NCI-H1930 (cell line): ENCODE measurements around the gene HTN1.
"Not testable (repeated sequence)": the region's sequence is repeated elsewhere in the genome, so short reads cannot be mapped to it uniquely, and the experiment has no call there.

ENCODE experiments used
- DNase-seq, 2 experiments: peaks; one replicate each; lab custom pipeline; 2025; lab: John Stamatoyannopoulos, UW

HTN1 gene

DNA sequence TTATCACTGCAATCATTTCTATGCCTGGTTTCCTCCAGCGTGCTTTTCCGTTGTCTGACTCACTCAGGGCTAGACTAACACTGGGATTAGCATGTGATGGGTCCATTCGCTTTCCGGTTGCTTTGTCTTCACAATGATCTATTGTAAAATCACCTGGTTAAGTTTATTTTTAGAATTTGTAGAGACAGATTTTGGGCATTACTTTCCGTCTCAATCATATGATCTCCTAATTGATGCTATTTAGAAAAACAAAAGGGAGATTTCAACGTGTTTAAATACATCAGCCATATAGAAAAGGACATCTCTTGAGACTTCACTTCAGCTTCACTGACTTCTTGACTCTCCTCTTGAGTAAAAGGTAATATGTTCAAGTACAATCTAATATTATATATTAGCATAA is at the start of gene HTN1:
Gene HTN1 (plus strand): TSS at position 301 of the 400 bp plus-strand sequence. CDS start 2,639 bp downstream, outside the sequence.
- DNase-seq: not testable (repeated sequence)

DNA sequence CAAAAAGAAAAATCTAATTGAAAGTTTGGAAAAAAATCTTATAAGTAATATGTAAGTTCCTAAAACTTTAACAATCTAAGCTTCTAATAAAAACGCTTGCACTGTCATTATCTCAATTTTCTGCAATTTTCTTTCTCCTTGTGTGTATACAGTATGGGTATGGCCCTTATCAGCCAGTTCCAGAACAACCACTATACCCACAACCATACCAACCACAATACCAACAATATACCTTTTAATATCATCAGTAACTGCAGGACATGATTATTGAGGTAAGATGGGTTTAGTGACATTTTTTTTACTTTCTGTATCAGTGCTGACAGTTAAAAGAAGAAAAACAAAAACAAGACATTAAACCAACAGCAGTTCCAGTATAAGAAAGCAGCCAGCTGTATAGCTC is 49.5 kb upstream of the HTN1 start:
- no peak for DNase-seq

GRCh38 chr4:70002507-70002906 is 47.7 kb upstream of the HTN1 start:
- no peak for DNase-seq

GRCh38 chr4:70008771-70009170 is 41.5 kb upstream of the HTN1 start:
- no peak for DNase-seq

DNA sequence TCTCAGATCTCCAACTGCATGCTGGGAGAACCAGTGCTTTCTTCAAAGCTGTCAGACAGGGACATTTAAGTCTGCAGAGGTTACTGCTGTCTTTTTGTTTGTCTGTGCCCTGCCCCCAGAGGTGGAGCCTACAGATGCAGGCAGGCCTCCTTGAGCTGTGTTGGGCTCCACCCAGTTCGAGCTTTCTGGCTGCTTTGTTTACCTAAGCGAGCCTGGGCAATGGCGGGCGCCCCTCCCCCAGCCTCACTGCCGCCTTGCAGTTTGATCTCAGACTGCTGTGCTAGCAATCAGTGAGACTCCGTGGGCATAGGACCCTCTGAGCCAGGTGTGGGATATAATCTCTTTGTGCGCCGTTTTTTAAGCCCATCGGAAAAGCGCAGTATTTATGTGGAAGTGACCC is 31.2 kb upstream of the HTN1 start:
- not testable (repeated sequence) for DNase-seq

DNA sequence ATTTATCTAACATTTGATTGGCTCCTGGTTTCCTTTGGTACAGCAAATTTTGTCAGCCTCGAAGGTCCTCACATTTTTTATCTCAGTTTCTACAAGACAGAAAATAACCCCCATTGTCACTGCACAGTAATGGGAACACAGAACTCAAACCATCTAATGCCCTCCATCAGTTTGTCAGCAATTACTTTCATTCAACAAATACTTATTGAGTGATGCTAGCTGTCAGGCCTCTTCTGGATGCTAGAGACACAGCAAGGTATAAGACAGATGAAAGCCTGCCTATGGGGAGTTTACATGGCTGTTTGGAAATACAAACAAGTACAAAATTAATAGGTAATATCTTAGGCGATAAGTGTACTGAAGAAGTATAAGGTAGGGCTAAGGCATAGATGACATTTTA is 27.0 kb upstream of the HTN1 start:
- no peak for DNase-seq

- no peak for DNase-seq
These were observed 23.2 kb upstream of the HTN1 start for GRCh38 chr4:70027011-70027410.

DNA sequence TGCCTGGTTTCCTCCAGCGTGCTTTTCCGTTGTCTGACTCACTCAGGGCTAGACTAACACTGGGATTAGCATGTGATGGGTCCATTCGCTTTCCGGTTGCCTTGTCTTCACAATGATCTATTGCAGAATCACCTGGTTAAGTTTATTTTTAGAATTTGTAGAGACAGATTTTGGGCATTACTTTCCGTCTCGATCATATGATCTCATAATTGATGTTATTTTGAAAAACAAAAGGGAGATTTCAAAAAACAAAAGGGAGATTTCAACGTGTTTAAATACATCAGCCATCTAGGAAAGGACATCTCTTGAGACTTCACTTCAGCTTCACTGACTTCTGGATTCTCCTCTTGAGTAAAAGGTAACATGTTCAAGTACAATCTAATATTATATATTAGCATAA is 22.1 kb upstream of the HTN1 start, which contains the start of gene HTN3:
Gene HTN3 (plus strand): TSS at position 301 of the 400 bp plus-strand sequence. CDS start 2,282 bp downstream, outside the sequence.
- DNase-seq: not testable (repeated sequence)

DNA sequence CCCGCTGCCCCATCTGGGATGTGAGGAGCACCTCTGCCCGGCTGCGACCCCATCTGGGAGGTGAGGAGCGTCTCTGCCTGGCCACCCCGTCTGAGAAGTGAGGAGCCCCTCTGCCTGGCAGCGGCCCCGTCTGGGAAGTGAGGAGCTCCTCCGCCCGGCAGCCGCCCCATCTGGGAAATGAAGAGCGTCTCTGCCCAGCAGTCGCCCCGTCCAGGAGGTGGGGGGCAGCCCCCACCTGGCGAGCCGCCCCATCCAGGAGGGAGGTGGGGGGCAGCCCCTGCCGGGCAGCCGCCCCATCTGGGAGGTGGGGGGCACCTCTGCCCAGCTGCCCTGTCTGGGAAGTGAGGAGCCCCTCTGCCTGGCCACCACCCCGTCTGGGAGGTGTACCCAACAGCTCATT is 12.7 kb upstream of the HTN1 start:
- not testable (repeated sequence) for DNase-seq

- not testable (repeated sequence) for DNase-seq
These were observed 10.3 kb upstream of the HTN1 start for GRCh38 chr4:70039928-70040327.

GRCh38 chr4:70041652-70042286 is 8.5 kb upstream of the HTN1 start:
- DNase-seq: no peak

- not testable (repeated sequence) for DNase-seq
These were observed 6.3 kb downstream of the HTN1 start for GRCh38 chr4:70056534-70056933.

- no peak for DNase-seq
These were observed 7.4 kb downstream of the HTN1 start for GRCh38 chr4:70057651-70058050.

DNA sequence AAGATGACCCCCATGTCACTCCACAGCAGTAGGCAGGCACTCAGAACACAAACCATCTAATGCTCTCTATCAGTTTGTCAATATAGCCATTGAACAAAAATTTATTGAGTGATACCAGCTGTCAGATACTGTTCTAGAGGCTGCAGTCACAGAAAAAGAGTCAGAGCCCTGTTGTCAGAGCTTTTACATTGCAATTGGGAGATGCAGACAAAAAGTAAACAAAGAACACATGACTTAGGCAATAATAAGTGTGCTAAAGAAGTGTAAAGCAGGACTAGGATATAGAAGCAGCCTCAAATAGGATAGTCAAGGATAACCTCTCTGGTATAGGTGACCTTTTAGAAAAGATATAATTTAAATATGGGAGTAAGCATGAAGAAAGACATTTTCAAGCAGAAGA is 8.9 kb downstream of the HTN1 start:
- DNase-seq: no peak

GRCh38 chr4:70062000-70062399 is 11.8 kb downstream of the HTN1 start:
- DNase-seq: no peak

DNA sequence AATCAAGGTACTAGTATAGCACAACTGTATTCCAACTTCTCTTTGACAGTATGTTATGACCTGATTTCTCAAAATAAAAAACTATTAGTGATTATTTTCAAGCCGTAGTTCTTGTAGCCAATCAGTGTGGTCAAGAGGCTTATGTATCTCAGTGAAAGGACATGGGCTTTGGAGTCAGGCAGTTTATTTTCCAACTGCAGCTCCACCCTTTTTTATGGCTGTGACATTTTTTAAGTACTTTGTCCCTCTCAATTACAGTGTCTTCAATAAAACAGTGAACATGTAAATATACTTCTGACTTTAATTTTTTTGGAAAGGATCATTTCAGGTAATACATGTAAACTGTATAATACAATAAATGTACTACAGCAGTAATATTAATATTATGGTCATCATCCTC is 30.0 kb downstream of the HTN1 start:
- no peak for DNase-seq

GRCh38 chr4:70099206-70099605 is 49.0 kb downstream of the HTN1 start:
- DNase-seq: no peak
